ENCODE data around the gene RAD18.

- TF ChIP-seq, protein P1, sequence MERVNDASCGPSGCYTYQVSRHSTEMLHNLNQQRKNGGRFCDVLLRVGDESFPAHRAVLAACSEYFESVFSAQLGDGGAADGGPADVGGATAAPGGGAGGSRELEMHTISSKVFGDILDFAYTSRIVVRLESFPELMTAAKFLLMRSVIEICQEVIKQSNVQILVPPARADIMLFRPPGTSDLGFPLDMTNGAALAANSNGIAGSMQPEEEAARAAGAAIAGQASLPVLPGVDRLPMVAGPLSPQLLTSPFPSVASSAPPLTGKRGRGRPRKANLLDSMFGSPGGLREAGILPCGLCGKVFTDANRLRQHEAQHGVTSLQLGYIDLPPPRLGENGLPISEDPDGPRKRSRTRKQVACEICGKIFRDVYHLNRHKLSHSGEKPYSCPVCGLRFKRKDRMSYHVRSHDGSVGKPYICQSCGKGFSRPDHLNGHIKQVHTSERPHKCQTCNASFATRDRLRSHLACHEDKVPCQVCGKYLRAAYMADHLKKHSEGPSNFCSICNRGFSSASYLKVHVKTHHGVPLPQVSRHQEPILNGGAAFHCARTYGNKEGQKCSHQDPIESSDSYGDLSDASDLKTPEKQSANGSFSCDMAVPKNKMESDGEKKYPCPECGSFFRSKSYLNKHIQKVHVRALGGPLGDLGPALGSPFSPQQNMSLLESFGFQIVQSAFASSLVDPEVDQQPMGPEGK (CRISPR knock-in tag; IDR thresholded peaks at IDR 0.05; ENCODE audit: borderline replicate concordance) = no peak
- TF ChIP-seq ISL1 (CRISPR knock-in tag; IDR thresholded peaks at IDR 0.05) = no peak
- TF ChIP-seq, protein P2, sequence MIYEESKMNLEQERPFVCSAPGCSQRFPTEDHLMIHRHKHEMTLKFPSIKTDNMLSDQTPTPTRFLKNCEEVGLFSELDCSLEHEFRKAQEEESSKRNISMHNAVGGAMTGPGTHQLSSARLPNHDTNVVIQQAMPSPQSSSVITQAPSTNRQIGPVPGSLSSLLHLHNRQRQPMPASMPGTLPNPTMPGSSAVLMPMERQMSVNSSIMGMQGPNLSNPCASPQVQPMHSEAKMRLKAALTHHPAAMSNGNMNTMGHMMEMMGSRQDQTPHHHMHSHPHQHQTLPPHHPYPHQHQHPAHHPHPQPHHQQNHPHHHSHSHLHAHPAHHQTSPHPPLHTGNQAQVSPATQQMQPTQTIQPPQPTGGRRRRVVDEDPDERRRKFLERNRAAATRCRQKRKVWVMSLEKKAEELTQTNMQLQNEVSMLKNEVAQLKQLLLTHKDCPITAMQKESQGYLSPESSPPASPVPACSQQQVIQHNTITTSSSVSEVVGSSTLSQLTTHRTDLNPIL (CRISPR knock-in tag; IDR thresholded peaks at IDR 0.05; ENCODE audit: low read depth) = no peak
- no peak for TF ChIP-seq TCF4 (CRISPR knock-in tag; IDR thresholded peaks at IDR 0.05; ENCODE audit: borderline replicate concordance)
- no peak for TF ChIP-seq TSHZ2 (CRISPR knock-in tag; IDR thresholded peaks at IDR 0.05)
- TF ChIP-seq RARB (CRISPR knock-in tag; IDR thresholded peaks at IDR 0.05) = no peak
- no peak for TF ChIP-seq ARNTL (CRISPR knock-in tag; IDR thresholded peaks at IDR 0.05; ENCODE audit: borderline replicate concordance, low read depth)
- TF ChIP-seq PPARA (CRISPR knock-in tag; IDR thresholded peaks at IDR 0.05; ENCODE audit: borderline replicate concordance) = no peak
- TF ChIP-seq ZNF8 (CRISPR knock-in tag; IDR thresholded peaks at IDR 0.05) = no peak
These were observed 11.2 kb upstream of the RAD18 start for GRCh38 chr3:8974458-8974857.

Data from SK-N-SH treated with all-trans-retinoic acid at 6 μM for 48 hours (cell line).